ENCODE results near the gene VEPH1. TPM values are rescaled to one million over a fixed set of nuclear protein-coding genes. Genes with fewer than 3 reads are reported as not detected.

VEPH1 gene
- total RNA-seq, 1 experiment from 2014 or later, result 27.3 TPM

GRCh38 chr3:157526036-157526435, 22.8 kb upstream of the VEPH1 start:
- Histone ChIP-seq H4K20me1 (ENCODE audit: low read length) (no peaks in the 10 kb centered on the region), H3K27ac (ENCODE audit: low read length) (no peak overlapping the region), H3K9me3 (ENCODE audit: low read length) (no peaks in the 10 kb centered on the region), H3K4me3 (ENCODE audit: low read length) (no peak overlapping the region), H2AFZ (ENCODE audit: low read length) (no peak overlapping the region), H3K79me2 (ENCODE audit: low read length) (peaks cover 18% of the 10 kb centered on the region; the same call in 1 of the 2 replicates), H3K9ac (ENCODE audit: low read length) (no peak overlapping the region), H3K36me3 (ENCODE audit: low read depth, low read length) (no peaks in the 10 kb centered on the region), H3K27me3 (ENCODE audit: low read length) (no peaks in the 10 kb centered on the region), H3K4me2 (ENCODE audit: low read length) (peak overlapping the region; percentile 1; the same call in 1 of the 2 replicates), H3F3A (ENCODE audit: low read length, unreplicated experiment) (no peaks in the 10 kb centered on the region), H3K4me1 (ENCODE audit: insufficient read depth, low read length) (peaks cover 31% of the 10 kb centered on the region), H3K9me2 (replicated peaks; ENCODE audit: low read length) (no peaks in the 10 kb centered on the region)
- peak; percentile 3 for DNase-seq
- intact Hi-C loops (cut with micrococcal nuclease), result no loop called here
- BruUV-seq (replicated peaks), result no TSS peak
- TF ChIP-seq EZH2phosphoT487 (IDR thresholded peaks at IDR 0.05; ENCODE audit: borderline replicate concordance, low read length), result no peak
- no peak for TF ChIP-seq EZH2 (IDR thresholded peaks at IDR 0.05; ENCODE audit: low read length, unreplicated experiment)
- no peak for TF ChIP-seq CTCF (conservative IDR thresholded peaks at IDR 0.05; ENCODE audit: low read depth, low read length)
- ATAC-seq, result peak; percentile 47; the same call in 1 of the 2 replicates
- POLR2A ChIA-PET (ENCODE audit: unreplicated experiment), result no interaction called here
- CTCF ChIA-PET, result no interaction called here

- no peak overlapping the region for H3K4me3 ChIP-seq (ENCODE audit: low read length)
- H3K4me1 ChIP-seq (ENCODE audit: insufficient read depth, low read length), result peaks cover 25% of the 10 kb centered on the region
- TF ChIP-seq CTCF (conservative IDR thresholded peaks at IDR 0.05; ENCODE audit: low read depth, low read length), result no peak
- TF ChIP-seq EZH2phosphoT487 (IDR thresholded peaks at IDR 0.05; ENCODE audit: borderline replicate concordance, low read length), result no peak
- no peak for TF ChIP-seq EZH2 (IDR thresholded peaks at IDR 0.05; ENCODE audit: low read length, unreplicated experiment)
- H3K9me2 ChIP-seq (replicated peaks; ENCODE audit: low read length), result no peaks in the 10 kb centered on the region
- no peak overlapping the region for H3K4me2 ChIP-seq (ENCODE audit: low read length)
- BruUV-seq (replicated peaks), result no TSS peak
- H3K9ac ChIP-seq (ENCODE audit: low read length), result no peak overlapping the region
- ATAC-seq, result no peak
- DNase-seq, result peak; percentile 35
- no peak overlapping the region for H2AFZ ChIP-seq (ENCODE audit: low read length)
- no peaks in the 10 kb centered on the region for H3K27me3 ChIP-seq (ENCODE audit: low read length)
- H3K27ac ChIP-seq (ENCODE audit: low read length), result no peak overlapping the region
- no peaks in the 10 kb centered on the region for H4K20me1 ChIP-seq (ENCODE audit: low read length)
- intact Hi-C loops (cut with micrococcal nuclease), result no loop called here
- POLR2A ChIA-PET (ENCODE audit: unreplicated experiment), result no interaction called here
- H3F3A ChIP-seq (ENCODE audit: low read length, unreplicated experiment), result no peaks in the 10 kb centered on the region
- H3K9me3 ChIP-seq (ENCODE audit: low read length), result no peaks in the 10 kb centered on the region
- H3K36me3 ChIP-seq (ENCODE audit: low read depth, low read length), result no peaks in the 10 kb centered on the region
- 0 out of 2 replicates have a peak, but pooled peaks cover 3% of the 10 kb centered on the region for H3K79me2 ChIP-seq (ENCODE audit: low read length)
- CTCF ChIA-PET, result no interaction called here
Measured at GRCh38 chr3:157523814-157524213, 20.6 kb upstream of the VEPH1 start.

- Histone ChIP-seq H3K9me2 (replicated peaks; ENCODE audit: low read length) (no peaks in the 10 kb centered on the region), H3K4me3 (ENCODE audit: low read length) (no peak overlapping the region), H3K27ac (ENCODE audit: low read length) (no peak overlapping the region), H3K79me2 (ENCODE audit: low read length) (0 out of 2 replicates have a peak, but pooled peaks cover 3% of the 10 kb centered on the region), H3K4me2 (ENCODE audit: low read length) (no peak overlapping the region), H4K20me1 (ENCODE audit: low read length) (no peaks in the 10 kb centered on the region), H3K4me1 (ENCODE audit: insufficient read depth, low read length) (peaks cover 14% of the 10 kb centered on the region; the same call in 1 of the 2 replicates), H3K9me3 (ENCODE audit: low read length) (no peaks in the 10 kb centered on the region), H3K27me3 (ENCODE audit: low read length) (no peaks in the 10 kb centered on the region), H3F3A (ENCODE audit: low read length, unreplicated experiment) (no peaks in the 10 kb centered on the region), H2AFZ (ENCODE audit: low read length) (no peak overlapping the region), H3K36me3 (ENCODE audit: low read depth, low read length) (no peaks in the 10 kb centered on the region), H3K9ac (ENCODE audit: low read length) (no peak overlapping the region)
- intact Hi-C loops (cut with micrococcal nuclease), result no loop called here
- DNase-seq (no peak), ATAC-seq (no peak)
- ChIA-PET CTCF (no interaction called here), POLR2A (ENCODE audit: unreplicated experiment) (interaction anchor here (0.6 kb wide), 1 partner anchor 587 kb away, joined by 3 read pairs; the partner anchor contains the start of gene RSRC1)
- TF ChIP-seq CTCF (conservative IDR thresholded peaks at IDR 0.05; ENCODE audit: low read depth, low read length) (no peak), EZH2 (IDR thresholded peaks at IDR 0.05; ENCODE audit: low read length, unreplicated experiment) (no peak), EZH2phosphoT487 (IDR thresholded peaks at IDR 0.05; ENCODE audit: borderline replicate concordance, low read length) (no peak)
- no TSS peak for BruUV-seq (replicated peaks)
Measured at GRCh38 chr3:157522648-157523047, 19.4 kb upstream of the VEPH1 start.

All from PC-3 (cell line).